HEK293 (cell line): ENCODE data around the gene CNPY2.

Experiments used
- CTCF ChIA-PET: fragments of 350-600 bp; formaldehyde crosslinking; extraction: SDS; loops from one replicate; lab custom pipeline; 2021; ENCODE audit warnings: antibody characterized with exemption; lab: Yijun Ruan, JAX
- POLR2A ChIA-PET: fragments of 300-600 bp; formaldehyde crosslinking; extraction: SDS; loops from one replicate; lab custom pipeline; 2020; ENCODE audit warnings: antibody characterized with exemption, inconsistent platforms; lab: Yijun Ruan, JAX
- H3K27ac ChIP-seq: fragments of 200-500 bp; sonication (Bioruptor generic); 2 replicates; pipeline ENCODE4 v1.5.1; 2014; ENCODE audit warnings: low read depth, low read length, control low read depth, inconsistent platforms; ENCODE audit errors: extremely low read depth
- H3K36me3 ChIP-seq, 2 experiments: fragments of 200-500 bp in 1 of 2; sonication (Bioruptor generic) in 1 of 2; 1 replicate in 1 of 2; 2 replicates in 1 of 2; pipeline ENCODE4 v1.5.1; 2014 to 2017; ENCODE audit warnings: inconsistent platforms in 2 of 2, low read length in 2 of 2; ENCODE audit not compliant: control insufficient read depth in 2 of 2, insufficient read depth in 1 of 2
- H3K4me1 ChIP-seq: fragments of 200-500 bp; sonication (Bioruptor generic); 2 replicates; pipeline ENCODE4 v1.5.1; 2014; ENCODE audit warnings: mild to moderate bottlenecking, low read length, inconsistent platforms; ENCODE audit not compliant: control insufficient read depth, insufficient read depth
- H3K4me3 ChIP-seq: 2 replicates; pipeline ENCODE4 v1.5.1; 2011; ENCODE audit warnings: low read depth, mild to moderate bottlenecking, control low read depth, low read length, moderate library complexity
- H3K9me3 ChIP-seq: fragments of 200-500 bp; sonication (Bioruptor generic); 2 replicates; pipeline ENCODE4 v1.5.1; 2014; ENCODE audit warnings: low read depth, low read length, inconsistent platforms; ENCODE audit not compliant: control insufficient read depth, insufficient read depth
- ATF2 ChIP-seq: fragments of 450-650 bp; formaldehyde crosslinking; IDR thresholded peaks from 2 replicates; pipeline ENCODE4 v1.5.1; 2016; ENCODE audit warnings: missing biosample characterization, missing genetic modification characterization, low read depth
- GLIS2 ChIP-seq: fragments of 450-650 bp; formaldehyde crosslinking; IDR thresholded peaks from 2 replicates; pipeline ENCODE4 v1.5.1; 2016; ENCODE audit warnings: missing biosample characterization, missing genetic modification characterization
- SCRT2 ChIP-seq: fragments of 450-650 bp; formaldehyde crosslinking; IDR thresholded peaks from 2 replicates; pipeline ENCODE4 v1.5.1; 2016; ENCODE audit warnings: missing biosample characterization, missing genetic modification characterization
- SETDB1 ChIP-seq: IDR thresholded peaks from one replicate; pipeline ENCODE4 v1.6.1; 2017; ENCODE audit warnings: mild to moderate bottlenecking, low read length, moderate library complexity, mixed read lengths; ENCODE audit not compliant: insufficient read length
- ZBTB6 ChIP-seq: fragments of 450-650 bp; formaldehyde crosslinking; IDR thresholded peaks from 2 replicates; pipeline ENCODE4 v1.5.1; 2017; ENCODE audit warnings: missing biosample characterization, missing genetic modification characterization
- ZIC2 ChIP-seq: fragments of 450-650 bp; formaldehyde crosslinking; IDR thresholded peaks from 2 replicates; pipeline ENCODE4 v1.5.1; 2016; ENCODE audit warnings: missing biosample characterization, missing genetic modification characterization
- ZNF211 ChIP-seq: fragments of 450-650 bp; formaldehyde crosslinking; IDR thresholded peaks from 2 replicates; pipeline ENCODE4 v1.5.1; 2016; ENCODE audit warnings: low read depth, missing biosample characterization, missing genetic modification characterization
- ZNF266 ChIP-seq: fragments of 450-650 bp; formaldehyde crosslinking; IDR thresholded peaks from 2 replicates; pipeline ENCODE4 v1.5.1; 2016; ENCODE audit warnings: missing biosample characterization, missing genetic modification characterization, low read depth
- ZNF529 ChIP-seq: fragments of 450-650 bp; formaldehyde crosslinking; IDR thresholded peaks from 2 replicates; pipeline ENCODE4 v1.5.1; 2017; ENCODE audit warnings: missing genetic modification characterization, missing biosample characterization; ENCODE audit not compliant: insufficient replicate concordance
- ZNF558 ChIP-seq: fragments of 450-650 bp; formaldehyde crosslinking; IDR thresholded peaks from 2 replicates; pipeline ENCODE4 v1.5.1; 2016; ENCODE audit warnings: missing biosample characterization, missing genetic modification characterization
- ZNF639 ChIP-seq: fragments of 450-650 bp; formaldehyde crosslinking; IDR thresholded peaks from 2 replicates; pipeline ENCODE4 v1.5.1; 2016; ENCODE audit warnings: missing biosample characterization, missing genetic modification characterization
- ZNF664 ChIP-seq: fragments of 450-650 bp; formaldehyde crosslinking; IDR thresholded peaks from 2 replicates; pipeline ENCODE4 v1.5.1; 2016; ENCODE audit warnings: missing biosample characterization, missing genetic modification characterization
- ZXDB ChIP-seq: fragments of 450-650 bp; formaldehyde crosslinking; IDR thresholded peaks from 2 replicates; pipeline ENCODE4 v1.5.1; 2016; ENCODE audit warnings: missing biosample characterization, missing genetic modification characterization

The CNPY2 gene

GRCh38 chr12:56339158-56339422, 23.3 kb upstream of the CNPY2 start:
- Histone ChIP-seq H3K27ac (no peak overlapping the region), H3K4me1 (no peaks in the 10 kb centered on the region), H3K4me3 (no peak overlapping the region), H3K9me3 (no peaks in the 10 kb centered on the region), H3K36me3 (peaks cover 0 to 23% of the 10 kb centered on the region in 2 experiments; a peak in 1 of 3 replicates)
- POLR2A ChIA-PET: interaction anchor here (2.3 to 2.9 kb wide), 2 partner anchors 21 to 23 kb away, joined by 10 to 12 read pairs; partner anchors contain the start of genes CNPY2 and STAT2
- no peak for TF ChIP-seq ZBTB6
- TF ChIP-seq SETDB1: no peak
- TF ChIP-seq ZXDB: no peak
- TF ChIP-seq ZNF529 (tag by site-specific recombination): no peak
- no peak for TF ChIP-seq ZNF558 (tag by site-specific recombination)
- CTCF ChIA-PET: interaction anchor here (0.6 kb wide), 3 partner anchors 10 to 180 kb away, joined by 3 read pairs; no protein-coding TSS in a partner anchor

- POLR2A ChIA-PET: interaction anchor here (2.3 to 2.9 kb wide), 2 partner anchors 22 kb away, joined by 10 to 12 read pairs; partner anchors contain the start of genes CNPY2 and STAT2
- CTCF ChIA-PET: interaction anchor here (0.6 kb wide), 3 partner anchors 10 to 97 kb away, joined by 3 to 4 read pairs (median 3); no protein-coding TSS in a partner anchor
- no peak for TF ChIP-seq ZNF664 (tag by site-specific recombination)
- peak; percentile 63 for TF ChIP-seq ZIC2 (tag by site-specific recombination)
- Histone ChIP-seq H3K4me3 (no peak within 1 kb of the TSS), H3K4me1 (no peaks in the 10 kb centered on the region), H3K36me3 (peaks cover 0 to 17% of the 10 kb centered on the region in 2 experiments; a peak in 1 of 3 replicates), H3K27ac (no peak within 1 kb of the TSS), H3K9me3 (no peaks in the 10 kb centered on the region)
Measured at GRCh38 chr12:56338308-56339157, 22.7 kb upstream of the CNPY2 start, which contains the start of gene IL23A. Gene IL23A, plus strand, starts transcription at chr12:56338884. Its CDS starts 161 bp downstream, at chr12:56339045.

GRCh38 chr12:56337753-56338251, 22.0 kb upstream of the CNPY2 start:
- TF ChIP-seq ZNF266 (tag by site-specific recombination) (no peak), ZNF211 (tag by site-specific recombination) (no peak), ZNF639 (tag by site-specific recombination) (no peak), ZXDB (no peak), SCRT2 (peak; percentile 63; the same call in 1 of the 2 replicates), GLIS2 (tag by site-specific recombination) (no peak), ATF2 (peak; percentile 38; the same call in 1 of the 2 replicates)
- H3K27ac ChIP-seq: no peak overlapping the region
- POLR2A ChIA-PET: interaction anchor here (2.3 to 2.9 kb wide), 2 partner anchors 22 kb away, joined by 10 to 12 read pairs; partner anchors contain the start of genes CNPY2 and STAT2
- H3K9me3 ChIP-seq: no peaks in the 10 kb centered on the region
- H3K4me1 ChIP-seq: peaks cover 4% of the 10 kb centered on the region
- CTCF ChIA-PET: no interaction called here
- H3K4me3 ChIP-seq: no peak overlapping the region
- H3K36me3 ChIP-seq: peaks cover 0 to 10% of the 10 kb centered on the region in 2 experiments; a peak in 1 of 3 replicates
